ENCODE measurements around the gene PRUNE1.

The PRUNE1 gene, protein sequence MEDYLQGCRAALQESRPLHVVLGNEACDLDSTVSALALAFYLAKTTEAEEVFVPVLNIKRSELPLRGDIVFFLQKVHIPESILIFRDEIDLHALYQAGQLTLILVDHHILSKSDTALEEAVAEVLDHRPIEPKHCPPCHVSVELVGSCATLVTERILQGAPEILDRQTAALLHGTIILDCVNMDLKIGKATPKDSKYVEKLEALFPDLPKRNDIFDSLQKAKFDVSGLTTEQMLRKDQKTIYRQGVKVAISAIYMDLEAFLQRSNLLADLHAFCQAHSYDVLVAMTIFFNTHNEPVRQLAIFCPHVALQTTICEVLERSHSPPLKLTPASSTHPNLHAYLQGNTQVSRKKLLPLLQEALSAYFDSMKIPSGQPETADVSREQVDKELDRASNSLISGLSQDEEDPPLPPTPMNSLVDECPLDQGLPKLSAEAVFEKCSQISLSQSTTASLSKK

DNA sequence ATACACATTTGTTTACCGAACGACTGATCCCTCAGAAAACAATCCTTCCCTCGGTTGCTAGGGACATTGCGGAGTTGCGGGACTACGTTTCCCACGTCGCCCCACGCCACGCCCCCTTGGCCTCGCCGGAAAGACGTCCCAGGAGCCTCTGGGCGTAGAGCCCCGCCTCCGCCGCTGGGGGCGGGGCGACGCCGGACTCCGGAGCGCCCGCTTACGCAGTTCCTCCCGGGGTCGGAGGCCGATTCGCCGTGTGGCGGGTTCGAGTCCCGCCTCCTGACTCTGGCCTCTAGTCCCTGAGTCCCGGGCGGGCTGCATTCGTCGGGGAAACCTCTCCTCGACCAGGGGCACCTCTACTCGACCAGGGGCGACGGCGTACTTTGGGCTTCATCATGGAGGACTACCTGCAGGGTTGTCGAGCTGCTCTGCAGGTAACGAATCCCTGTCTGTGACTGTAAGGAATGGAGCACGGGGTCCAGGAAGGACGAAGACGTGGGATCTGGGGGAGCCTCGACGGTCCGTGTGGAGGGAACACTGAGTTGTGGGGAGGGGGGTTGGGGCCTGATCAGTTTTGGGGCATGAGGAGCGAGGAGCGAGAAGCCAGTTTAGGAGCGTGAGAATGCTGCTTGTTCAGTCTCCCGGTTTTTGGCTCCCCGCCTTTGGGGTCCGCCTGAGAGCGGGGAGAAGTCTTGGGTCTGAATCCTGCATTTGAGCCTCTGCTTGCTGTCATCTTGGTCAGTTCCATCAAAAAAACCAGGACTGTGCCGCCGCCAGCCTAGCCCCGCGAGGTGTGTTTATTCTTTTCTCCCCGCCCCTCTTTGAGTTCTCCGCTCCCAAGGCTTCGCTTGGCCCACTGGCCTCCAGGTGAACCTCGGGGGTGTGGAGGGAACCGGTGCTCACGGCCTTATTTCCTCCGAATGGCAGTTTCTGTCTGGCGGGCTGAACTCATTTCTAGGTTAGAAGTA, at the start of gene PRUNE1:
Gene PRUNE1 (plus strand): TSS at position 206 of the 962 bp plus-strand sequence. CDS start 184 bp downstream, at position 390.
- peak; percentile 88 for DNase-seq (ENCODE audit: low read depth, low spot score)
- H3K4me1 ChIP-seq (ENCODE audit: control insufficient read depth, insufficient read depth, low read length): peaks cover 2% of the 10 kb centered on the region; the same call in 1 of the 2 replicates
- H3K36me3 ChIP-seq (ENCODE audit: control insufficient read depth, insufficient read depth, low read length): no peaks in the 10 kb centered on the region
- H3K27ac ChIP-seq (ENCODE audit: low read length): no peak within 1 kb of the TSS
- H3K4me3 ChIP-seq (ENCODE audit: low read length): peak within 1 kb of the TSS; percentile 53
- WGBS (ENCODE audit: insufficient coverage, insufficient read length): no CpG with 5 or more reads among the region's 69 CpGs
- H3K27me3 ChIP-seq (ENCODE audit: control insufficient read depth, insufficient read depth, low read length): no peaks in the 10 kb centered on the region
- no peaks in the 10 kb centered on the region for H3K9me3 ChIP-seq (ENCODE audit: control insufficient read depth, insufficient read depth, low read length)

DNA sequence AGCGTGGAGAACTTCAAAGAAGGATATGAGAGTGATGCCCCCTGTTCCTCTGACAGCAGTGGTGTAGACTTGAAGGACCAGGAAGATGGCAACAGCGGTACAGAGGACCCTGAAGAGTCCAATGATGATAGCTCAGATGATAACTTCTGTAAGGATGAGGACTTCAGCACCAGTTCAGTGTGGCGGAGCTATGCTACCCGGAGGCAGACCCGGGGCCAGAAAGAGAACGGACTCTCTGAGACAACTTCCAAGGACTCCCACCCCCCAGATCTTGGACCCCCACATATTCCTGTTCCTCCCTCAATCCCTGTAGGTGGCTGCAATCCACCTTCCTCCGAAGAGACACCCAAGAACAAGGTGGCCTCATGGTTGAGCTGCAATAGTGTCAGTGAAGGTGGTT, 47.6 kb upstream of the PRUNE1 start:
- no peaks in the 10 kb centered on the region for H3K4me1 ChIP-seq (ENCODE audit: control insufficient read depth, insufficient read depth, low read length)
- peaks cover 27% of the 10 kb centered on the region; the same call in 1 of the 2 replicates for H3K36me3 ChIP-seq (ENCODE audit: control insufficient read depth, insufficient read depth, low read length)
- WGBS (ENCODE audit: insufficient coverage, insufficient read length): no CpG with 5 or more reads among the region's 7 CpGs
- no peak overlapping the region for H3K27ac ChIP-seq (ENCODE audit: low read length)
- no peak overlapping the region for H3K4me3 ChIP-seq (ENCODE audit: low read length)
- H3K9me3 ChIP-seq (ENCODE audit: control insufficient read depth, insufficient read depth, low read length): no peaks in the 10 kb centered on the region
- H3K27me3 ChIP-seq (ENCODE audit: control insufficient read depth, insufficient read depth, low read length): no peaks in the 10 kb centered on the region
- DNase-seq (ENCODE audit: low read depth, low spot score): no peak

DNA sequence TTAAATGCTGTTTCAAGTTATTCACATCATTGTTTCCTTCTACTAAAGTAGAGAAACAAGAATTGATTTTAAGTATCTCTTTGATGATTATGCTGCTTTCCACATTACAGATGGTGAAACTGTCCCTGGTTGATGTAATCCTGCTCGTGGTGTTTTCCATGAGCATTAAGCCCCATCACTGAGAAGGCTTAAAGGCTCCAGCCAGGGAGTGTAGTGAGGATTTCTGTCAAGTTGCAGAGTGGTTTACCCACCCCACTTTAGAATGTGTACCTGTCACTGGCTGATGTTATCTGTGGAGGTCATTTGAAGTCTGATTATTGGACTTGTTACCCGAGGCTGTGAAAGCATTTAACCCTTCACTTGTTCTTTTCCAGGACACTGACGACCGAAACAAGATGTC, 46.5 kb upstream of the PRUNE1 start:
- no CpG with 5 or more reads among the region's 4 CpGs for WGBS (ENCODE audit: insufficient coverage, insufficient read length)
- no peak overlapping the region for H3K27ac ChIP-seq (ENCODE audit: low read length)
- H3K9me3 ChIP-seq (ENCODE audit: control insufficient read depth, insufficient read depth, low read length): no peaks in the 10 kb centered on the region
- H3K27me3 ChIP-seq (ENCODE audit: control insufficient read depth, insufficient read depth, low read length): no peaks in the 10 kb centered on the region
- no peak overlapping the region for H3K4me3 ChIP-seq (ENCODE audit: low read length)
- peaks cover 36% of the 10 kb centered on the region for H3K36me3 ChIP-seq (ENCODE audit: control insufficient read depth, insufficient read depth, low read length)
- no peaks in the 10 kb centered on the region for H3K4me1 ChIP-seq (ENCODE audit: control insufficient read depth, insufficient read depth, low read length)
- DNase-seq (ENCODE audit: low read depth, low spot score): no peak

DNA sequence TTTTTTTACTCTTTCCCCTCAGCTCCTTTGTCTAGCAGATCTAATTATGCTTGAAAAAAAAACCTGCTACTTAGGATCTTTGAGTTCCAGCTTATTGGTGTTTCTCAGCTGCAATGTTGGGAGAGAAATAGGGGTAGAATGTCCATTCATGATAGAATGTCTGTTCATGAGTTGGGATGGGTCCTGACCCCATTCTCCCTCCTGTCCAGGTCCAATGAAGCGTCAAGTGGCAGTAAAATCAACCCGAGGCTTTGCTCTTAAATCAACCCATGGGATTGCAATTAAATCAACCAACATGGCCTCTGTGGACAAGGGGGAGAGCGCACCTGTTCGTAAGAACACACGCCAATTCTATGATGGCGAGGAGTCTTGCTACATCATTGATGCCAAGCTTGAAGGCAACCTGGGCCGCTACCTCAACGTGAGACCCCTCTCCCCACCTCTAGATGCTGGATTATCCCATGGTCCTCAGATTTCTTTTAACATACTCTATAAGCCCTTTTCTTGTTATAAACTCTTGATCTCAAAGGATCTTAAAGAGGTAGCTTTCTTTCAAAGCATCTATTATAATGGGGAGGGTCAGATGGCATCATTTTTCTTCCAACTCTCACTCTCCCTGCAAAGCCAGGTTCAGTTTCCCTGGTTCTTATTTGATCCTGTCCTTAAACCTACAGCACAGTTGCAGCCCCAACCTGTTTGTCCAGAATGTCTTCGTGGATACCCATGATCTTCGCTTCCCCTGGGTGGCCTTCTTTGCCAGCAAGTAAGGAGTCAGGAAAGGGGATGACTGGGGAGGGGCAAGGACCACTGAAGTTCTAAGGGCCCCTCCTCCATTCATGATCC, 44.7 kb upstream of the PRUNE1 start:
- whole genome bisulfite sequencing (ENCODE audit: insufficient coverage, insufficient read length): no CpG with 5 or more reads among the region's 10 CpGs

DNA sequence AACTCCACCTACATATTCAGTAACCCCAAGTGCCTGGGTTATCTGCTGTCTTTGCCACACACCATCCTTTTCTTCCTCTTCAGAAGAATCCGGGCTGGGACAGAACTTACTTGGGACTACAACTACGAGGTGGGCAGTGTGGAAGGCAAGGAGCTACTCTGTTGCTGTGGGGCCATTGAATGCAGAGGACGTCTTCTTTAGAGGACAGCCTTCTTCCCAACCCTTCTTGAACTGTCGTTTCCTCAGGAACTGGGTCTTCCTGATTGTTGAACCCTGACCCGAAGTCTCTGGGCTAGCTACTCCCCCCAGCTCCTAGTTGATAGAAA, 44.1 kb upstream of the PRUNE1 start:
- no CpG with 5 or more reads among the region's 5 CpGs for WGBS (ENCODE audit: insufficient coverage, insufficient read length)
- Histone ChIP-seq H3K27ac (ENCODE audit: low read length) (no peak overlapping the region), H3K4me1 (ENCODE audit: control insufficient read depth, insufficient read depth, low read length) (no peaks in the 10 kb centered on the region), H3K27me3 (ENCODE audit: control insufficient read depth, insufficient read depth, low read length) (no peaks in the 10 kb centered on the region), H3K9me3 (ENCODE audit: control insufficient read depth, insufficient read depth, low read length) (no peaks in the 10 kb centered on the region), H3K36me3 (ENCODE audit: control insufficient read depth, insufficient read depth, low read length) (peaks cover 54% of the 10 kb centered on the region), H3K4me3 (ENCODE audit: low read length) (no peak overlapping the region)
- DNase-seq (ENCODE audit: low read depth, low spot score): no peak

More for the DNA sequence above, 44.7 kb upstream of the PRUNE1 start:
- no peak for DNase-seq (ENCODE audit: low read depth, low spot score)
- Histone ChIP-seq H3K4me1 (ENCODE audit: control insufficient read depth, insufficient read depth, low read length) (no peaks in the 10 kb centered on the region), H3K4me3 (ENCODE audit: low read length) (no peak overlapping the region), H3K27ac (ENCODE audit: low read length) (no peak overlapping the region), H3K27me3 (ENCODE audit: control insufficient read depth, insufficient read depth, low read length) (no peaks in the 10 kb centered on the region), H3K9me3 (ENCODE audit: control insufficient read depth, insufficient read depth, low read length) (no peaks in the 10 kb centered on the region), H3K36me3 (ENCODE audit: control insufficient read depth, insufficient read depth, low read length) (peaks cover 50% of the 10 kb centered on the region)

DNA sequence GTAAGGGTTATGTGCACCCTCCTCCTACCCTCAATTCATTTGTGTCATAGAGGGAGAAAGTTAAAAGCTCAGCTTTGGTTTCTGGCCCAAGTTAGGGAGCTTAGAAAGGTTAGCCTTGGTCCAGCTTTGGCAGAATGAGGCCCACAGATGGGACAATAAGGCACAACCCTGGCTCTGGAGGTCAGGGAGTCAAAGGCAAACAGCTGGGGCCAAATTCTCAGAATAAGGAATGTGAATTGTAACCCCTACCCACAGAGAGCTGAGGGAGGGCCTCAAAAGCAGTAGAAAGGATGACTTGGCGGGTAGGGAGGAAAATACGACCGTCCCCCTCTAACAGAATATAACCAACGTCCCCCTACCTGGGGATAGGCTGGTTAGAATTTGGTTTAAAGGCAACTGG, 42.6 kb upstream of the PRUNE1 start:
- Histone ChIP-seq H3K36me3 (ENCODE audit: control insufficient read depth, insufficient read depth, low read length) (peaks cover 48% of the 10 kb centered on the region), H3K4me3 (ENCODE audit: low read length) (no peak overlapping the region), H3K4me1 (ENCODE audit: control insufficient read depth, insufficient read depth, low read length) (no peaks in the 10 kb centered on the region), H3K27ac (ENCODE audit: low read length) (no peak overlapping the region), H3K27me3 (ENCODE audit: control insufficient read depth, insufficient read depth, low read length) (no peaks in the 10 kb centered on the region), H3K9me3 (ENCODE audit: control insufficient read depth, insufficient read depth, low read length) (no peaks in the 10 kb centered on the region)
- WGBS (ENCODE audit: insufficient coverage, insufficient read length): no CpG with 5 or more reads among the region's 4 CpGs
- DNase-seq (ENCODE audit: low read depth, low spot score): no peak

DNA sequence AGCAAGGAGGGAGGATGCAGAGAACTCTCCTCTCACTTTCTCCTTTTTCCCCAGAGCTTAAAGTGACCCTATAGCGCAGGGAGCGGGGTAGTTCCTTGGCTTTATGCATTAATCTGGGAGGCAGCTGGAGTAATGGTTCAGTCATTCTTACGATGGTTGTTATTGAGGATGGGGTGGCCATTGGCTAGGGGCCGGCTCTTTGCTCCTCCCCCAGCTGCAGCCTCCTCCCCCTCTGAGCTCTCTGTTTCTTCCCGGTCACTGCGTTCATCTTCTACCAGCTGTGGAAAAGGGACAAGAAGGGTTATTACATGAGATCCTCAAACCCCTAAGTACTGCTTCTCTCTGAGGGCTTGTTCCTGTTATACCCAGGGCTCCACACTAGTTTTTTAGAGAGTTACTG, 42.2 kb upstream of the PRUNE1 start:
- Histone ChIP-seq H3K36me3 (ENCODE audit: control insufficient read depth, insufficient read depth, low read length) (peaks cover 45% of the 10 kb centered on the region), H3K27me3 (ENCODE audit: control insufficient read depth, insufficient read depth, low read length) (no peaks in the 10 kb centered on the region), H3K9me3 (ENCODE audit: control insufficient read depth, insufficient read depth, low read length) (no peaks in the 10 kb centered on the region), H3K4me3 (ENCODE audit: low read length) (no peak overlapping the region), H3K4me1 (ENCODE audit: control insufficient read depth, insufficient read depth, low read length) (peaks cover 2% of the 10 kb centered on the region; the same call in 1 of the 2 replicates), H3K27ac (ENCODE audit: low read length) (no peak overlapping the region)
- no CpG with 5 or more reads among the region's 6 CpGs for WGBS (ENCODE audit: insufficient coverage, insufficient read length)
- no peak for DNase-seq (ENCODE audit: low read depth, low spot score)

DNA sequence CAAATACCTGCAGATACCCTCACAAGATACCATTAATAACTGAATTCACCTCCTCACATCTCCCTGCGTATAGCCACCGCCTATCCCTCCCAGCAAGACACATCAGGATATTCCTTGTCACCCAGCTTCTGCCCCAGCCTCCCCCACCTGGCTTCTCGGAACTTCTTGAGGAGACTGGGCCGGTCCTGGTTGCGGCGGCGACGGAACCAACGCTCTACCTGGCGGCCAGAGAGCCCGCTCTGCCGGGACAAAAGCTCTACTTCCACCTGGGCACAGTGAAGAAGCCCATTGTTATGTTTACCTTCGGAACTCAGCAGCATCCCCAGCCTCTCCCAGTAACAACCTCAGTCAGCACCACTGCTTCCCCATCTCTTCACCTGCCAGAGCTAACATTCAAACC, 40.3 kb upstream of the PRUNE1 start:
- no peak overlapping the region for H3K4me3 ChIP-seq (ENCODE audit: low read length)
- no peak for DNase-seq (ENCODE audit: low read depth, low spot score)
- no peaks in the 10 kb centered on the region for H3K9me3 ChIP-seq (ENCODE audit: control insufficient read depth, insufficient read depth, low read length)
- WGBS (ENCODE audit: insufficient coverage, insufficient read length): no CpG with 5 or more reads among the region's 13 CpGs
- peaks cover 42% of the 10 kb centered on the region for H3K36me3 ChIP-seq (ENCODE audit: control insufficient read depth, insufficient read depth, low read length)
- H3K27ac ChIP-seq (ENCODE audit: low read length): no peak overlapping the region
- peaks cover 14% of the 10 kb centered on the region for H3K4me1 ChIP-seq (ENCODE audit: control insufficient read depth, insufficient read depth, low read length)
- no peaks in the 10 kb centered on the region for H3K27me3 ChIP-seq (ENCODE audit: control insufficient read depth, insufficient read depth, low read length)

DNA sequence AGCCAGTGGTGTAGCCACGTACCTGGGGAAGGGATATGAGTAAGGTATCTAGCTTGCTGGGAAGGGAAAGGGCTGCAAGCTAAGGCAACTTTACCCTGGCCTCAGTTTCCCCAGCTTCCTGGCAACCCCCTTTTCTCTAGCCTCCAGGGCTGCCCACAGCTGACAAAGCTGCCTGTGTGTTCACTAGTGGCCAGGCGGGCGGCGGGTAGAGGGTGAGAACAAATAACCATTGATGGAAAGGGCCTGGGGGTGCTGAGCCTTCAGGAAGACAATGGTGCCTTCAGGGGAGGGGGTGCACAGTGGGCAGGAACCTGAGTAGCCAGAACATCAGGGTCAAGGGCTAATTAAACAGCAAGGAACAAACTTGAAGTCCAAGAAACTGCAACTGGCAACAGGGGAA, 39.8 kb upstream of the PRUNE1 start:
- Histone ChIP-seq H3K27me3 (ENCODE audit: control insufficient read depth, insufficient read depth, low read length) (no peaks in the 10 kb centered on the region), H3K4me1 (ENCODE audit: control insufficient read depth, insufficient read depth, low read length) (peaks cover 18% of the 10 kb centered on the region), H3K36me3 (ENCODE audit: control insufficient read depth, insufficient read depth, low read length) (peaks cover 41% of the 10 kb centered on the region), H3K4me3 (ENCODE audit: low read length) (no peak overlapping the region), H3K9me3 (ENCODE audit: control insufficient read depth, insufficient read depth, low read length) (no peaks in the 10 kb centered on the region), H3K27ac (ENCODE audit: low read length) (no peak overlapping the region)
- DNase-seq (ENCODE audit: low read depth, low spot score): no peak
- WGBS (ENCODE audit: insufficient coverage, insufficient read length): no CpG with 5 or more reads among the region's 4 CpGs

DNA sequence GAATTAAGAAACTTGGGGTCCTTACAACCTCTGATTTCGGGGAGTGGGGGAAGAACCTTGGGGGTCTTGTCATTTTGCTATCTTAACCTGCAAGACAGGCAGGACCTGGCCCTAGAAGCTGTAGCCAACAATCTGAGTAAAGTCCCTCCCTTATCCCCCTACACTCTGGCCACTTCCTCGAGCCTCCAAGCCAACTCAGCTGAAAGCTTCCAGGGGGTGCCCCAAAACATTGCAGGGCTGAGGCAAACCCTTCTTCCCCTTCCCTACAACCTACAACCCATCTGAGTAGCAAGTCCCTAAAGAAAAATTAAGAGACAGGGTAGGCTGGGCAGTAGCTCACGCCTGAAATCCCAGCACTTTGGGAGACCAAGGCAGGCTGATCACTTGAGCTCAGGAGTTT, 38.6 kb upstream of the PRUNE1 start:
- no peaks in the 10 kb centered on the region for H3K27me3 ChIP-seq (ENCODE audit: control insufficient read depth, insufficient read depth, low read length)
- peaks cover 18% of the 10 kb centered on the region for H3K4me1 ChIP-seq (ENCODE audit: control insufficient read depth, insufficient read depth, low read length)
- no peak overlapping the region for H3K27ac ChIP-seq (ENCODE audit: low read length)
- DNase-seq (ENCODE audit: low read depth, low spot score): no peak
- no peaks in the 10 kb centered on the region for H3K9me3 ChIP-seq (ENCODE audit: control insufficient read depth, insufficient read depth, low read length)
- no peak overlapping the region for H3K4me3 ChIP-seq (ENCODE audit: low read length)
- WGBS (ENCODE audit: insufficient coverage, insufficient read length): no CpG with 5 or more reads among the region's 3 CpGs
- H3K36me3 ChIP-seq (ENCODE audit: control insufficient read depth, insufficient read depth, low read length): peaks cover 34% of the 10 kb centered on the region

All from iPS DF 6.9 (cell line).